Measurements from ENCODE around the gene ADRB2. TPM values are rescaled to one million over a fixed set of nuclear protein-coding genes. Genes with fewer than 3 reads are reported as not detected.

Gene ADRB2
- total RNA-seq, 2 donors from 2014 or later = 7.3 to 7.7 TPM

- Histone ChIP-seq H3K9me3 (no peaks in the 10 kb centered on the region), H3K27ac (no peak overlapping the region), H3K36me3 (no peaks in the 10 kb centered on the region), H3K27me3 (no peaks in the 10 kb centered on the region), H3K4me1 (peaks cover 0 to 39% of the 10 kb centered on the region in 2 donors), H3K4me3 (no peak overlapping the region)
- DNase-seq (ENCODE audit: low spot score) = no peak
- no peak for TF ChIP-seq CTCF (IDR thresholded peaks at IDR 0.05)
These were observed 11.9 kb downstream of the ADRB2 start for GRCh38 chr5:148838357-148838756.

GRCh38 chr5:148839960-148840359 lies 13.5 kb downstream of the ADRB2 start:
- no peak for TF ChIP-seq CTCF (IDR thresholded peaks at IDR 0.05)
- Histone ChIP-seq H3K4me3 (no peak overlapping the region), H3K27ac (no peak overlapping the region), H3K36me3 (no peaks in the 10 kb centered on the region), H3K4me1 (peaks cover 0 to 31% of the 10 kb centered on the region in 2 donors), H3K27me3 (no peaks in the 10 kb centered on the region), H3K9me3 (no peaks in the 10 kb centered on the region)
- DNase-seq (ENCODE audit: low spot score) = no peak

GRCh38 chr5:148840531-148840930 lies 14.1 kb downstream of the ADRB2 start:
- no peak for TF ChIP-seq CTCF (IDR thresholded peaks at IDR 0.05)
- H3K27me3 ChIP-seq = no peaks in the 10 kb centered on the region
- H3K4me3 ChIP-seq = no peak overlapping the region
- no peak overlapping the region for H3K27ac ChIP-seq
- H3K4me1 ChIP-seq = peaks cover 0 to 26% of the 10 kb centered on the region in 2 donors
- no peaks in the 10 kb centered on the region for H3K36me3 ChIP-seq
- DNase-seq (ENCODE audit: low spot score) = no peak
- H3K9me3 ChIP-seq = no peaks in the 10 kb centered on the region

- Histone ChIP-seq H3K9me3 (no peaks in the 10 kb centered on the region), H3K27me3 (no peaks in the 10 kb centered on the region)
- DNase-seq (ENCODE audit: low spot score) = no peak
These were observed 15.1 kb downstream of the ADRB2 start for GRCh38 chr5:148841519-148841918.

GRCh38 chr5:148842161-148842560 lies 15.8 kb downstream of the ADRB2 start:
- no peaks in the 10 kb centered on the region for H3K27me3 ChIP-seq
- H3K36me3 ChIP-seq = no peaks in the 10 kb centered on the region
- no peak for DNase-seq (ENCODE audit: low spot score)
- no peaks in the 10 kb centered on the region for H3K9me3 ChIP-seq
- no peak overlapping the region for H3K4me3 ChIP-seq
- TF ChIP-seq CTCF (IDR thresholded peaks at IDR 0.05) = no peak
- no peak overlapping the region for H3K27ac ChIP-seq
- peaks cover 0 to 26% of the 10 kb centered on the region in 2 donors for H3K4me1 ChIP-seq

More at GRCh38 chr5:148841519-148841918, 15.1 kb downstream of the ADRB2 start:
- Histone ChIP-seq H3K4me1 (peaks cover 0 to 26% of the 10 kb centered on the region in 2 donors), H3K36me3 (no peaks in the 10 kb centered on the region), H3K4me3 (no peak overlapping the region), H3K27ac (no peak overlapping the region)
- TF ChIP-seq CTCF (IDR thresholded peaks at IDR 0.05) = no peak
